K562 (cell line): ENCODE data around the gene ACCSL. TPM values are rescaled to one million over a fixed set of nuclear protein-coding genes. Genes with fewer than 3 reads are reported as not detected.

Experiments
- ATAC-seq: fragments of 200-7000 bp; cut with Tn5 transposase; 3 replicates; pipeline ENCODE4 v1.9.1; 2020; ENCODE audit warnings: moderate library complexity
- BruUV-seq: library from RNA; stranded (reverse); fragments of 400-500 nt; replicated peaks from 2 replicates; lab custom pipeline; 2021; lab: Mats Ljungman, UMichigan
- CTCF ChIA-PET: fragments of 300-600 bp; formaldehyde crosslinking; extraction: SDS; loops from one replicate; lab custom pipeline; 2021; ENCODE audit warnings: low intra/inter-chr PET ratio; lab: Yijun Ruan, JAX
- POLR2A ChIA-PET: fragments of 300-600, 350-650 bp; sonication (Branson Sonifier 250); formaldehyde crosslinking; extraction: SDS; loops from one replicate; lab custom pipeline; 2021; ENCODE audit warnings: antibody characterized with exemption, inconsistent platforms; lab: Yijun Ruan, JAX
- DNase-seq, 4 experiments: peaks; one replicate each; pipeline versions ENCODE4 v3.0.0 to v3.0.0-alpha.2; 2011 to 2018; ENCODE audit warnings: low spot score in 3 of 4, mixed read lengths in 3 of 4; ENCODE audit errors: extremely low read depth in 1 of 4
- FAIRE-seq: peaks from 2 replicates; lab custom pipeline; 2011; peaks lifted over from hg19 to GRCh38; lab: Jason Lieb, UNC
- H2AFZ ChIP-seq: 2 replicates; pipeline ENCODE4 v1.6.0; 2011; ENCODE audit warnings: low read depth, low read length, control low read depth, inconsistent platforms
- H3K27ac ChIP-seq: fragments of 200-600 bp; 3 replicates; pipeline ENCODE4 v1.8.0; 2011; ENCODE audit warnings: low read depth, mild to moderate bottlenecking, control low read depth, inconsistent platforms, low read length, moderate library complexity, mixed read lengths; ENCODE audit errors: extremely low read depth
- H3K27me3 ChIP-seq, 2 experiments: fragments of 300-600 bp in 1 of 2; 2 replicates in 1 of 2; 3 replicates in 1 of 2; pipeline versions ENCODE4 v1.6.0 to v1.8.0; 2011; ENCODE audit warnings: inconsistent platforms in 2 of 2, low read length in 2 of 2, mild to moderate bottlenecking in 1 of 2, mixed read lengths in 1 of 2, moderate library complexity in 1 of 2; ENCODE audit not compliant: control insufficient read depth in 2 of 2, insufficient read depth in 2 of 2
- H3K36me3 ChIP-seq: fragments of 300-600 bp; 3 replicates; pipeline ENCODE4 v1.8.0; 2011; ENCODE audit warnings: mild to moderate bottlenecking, low read length, inconsistent platforms; ENCODE audit not compliant: control insufficient read depth, insufficient read depth
- H3K4me1 ChIP-seq, 2 experiments: fragments of 200-600 bp in 1 of 2; replicated peaks in 1 of 2; 2 replicates in 1 of 2; 3 replicates in 1 of 2; pipeline versions ENCODE4 v1.5.1 to v1.8.0; 2011; ENCODE audit warnings: inconsistent platforms in 2 of 2, low read length in 2 of 2, mild to moderate bottlenecking in 1 of 2, mixed read lengths in 1 of 2, moderate library complexity in 1 of 2; ENCODE audit not compliant: control insufficient read depth in 2 of 2, insufficient read depth in 2 of 2
- H3K4me2 ChIP-seq: 2 replicates; pipeline ENCODE4 v1.6.1; 2011; ENCODE audit warnings: low read length, control low read depth, inconsistent platforms, mixed read lengths; ENCODE audit not compliant: insufficient read depth
- H3K4me3 ChIP-seq: fragments of 200-600 bp; sonication (generic), shearing (Covaris generic); 2 replicates; pipeline ENCODE4 v1.5.1; 2016; ENCODE audit warnings: control low read depth, inconsistent platforms
- H3K79me2 ChIP-seq: fragments of 200-600 bp; 3 replicates; pipeline ENCODE4 v1.8.0; 2011; ENCODE audit warnings: low read length, inconsistent platforms; ENCODE audit not compliant: control insufficient read depth, insufficient read depth
- H3K9ac ChIP-seq, 2 experiments: 2 replicates each; pipeline versions ENCODE4 v1.6.0 to v1.6.1; 2011; ENCODE audit warnings: low read depth in 2 of 2, low read length in 2 of 2, control low read depth in 1 of 2, inconsistent platforms in 1 of 2, mild to moderate bottlenecking in 1 of 2, mixed read lengths in 1 of 2; ENCODE audit not compliant: insufficient read depth in 1 of 2
- H3K9me1 ChIP-seq: one replicate; pipeline ENCODE4 v1.6.0; 2011; ENCODE audit warnings: inconsistent platforms, mild to moderate bottlenecking, low read length, moderate library complexity; ENCODE audit not compliant: control insufficient read depth, insufficient read depth
- H3K9me3 ChIP-seq: replicated peaks from 2 replicates; pipeline ENCODE4 v1.5.1; 2011; ENCODE audit warnings: low read depth, low read length, inconsistent platforms; ENCODE audit not compliant: control insufficient read depth, insufficient read depth
- H4K20me1 ChIP-seq: replicated peaks from 2 replicates; pipeline ENCODE4 v1.6.1; 2011; ENCODE audit warnings: low read length, inconsistent platforms, mixed read lengths; ENCODE audit not compliant: control insufficient read depth, insufficient read depth
- GMEB1 ChIP-seq: fragments of 250-450 bp; sonication (Bioruptor Pico); IDR thresholded peaks from 2 replicates; pipeline ENCODE4 v1.4.0; 2020; ENCODE audit warnings: mild to moderate bottlenecking
- GTF3C2 ChIP-seq: IDR thresholded peaks from 3 replicates; pipeline ENCODE4 v1.6.1; 2011; ENCODE audit warnings: borderline replicate concordance, mild to moderate bottlenecking, moderate library complexity; ENCODE audit not compliant: insufficient read length; ENCODE audit errors: extremely low read depth
- HNRNPUL1 ChIP-seq: fragments of 200-400 bp; formaldehyde crosslinking; IDR thresholded peaks from 2 replicates; pipeline ENCODE4 v1.6.1; 2017; ENCODE audit warnings: low read length
- HSF4 ChIP-seq: fragments of 250-450 bp; sonication (Bioruptor Pico); IDR thresholded peaks from 2 replicates; pipeline ENCODE4 v2.1.2; 2022; ENCODE audit warnings: mild to moderate bottlenecking, moderate library complexity, borderline replicate concordance
- JUNB ChIP-seq: fragments of 450-650 bp; formaldehyde crosslinking; conservative IDR thresholded peaks from 2 replicates; pipeline ENCODE4 v1.4.0; 2020; ENCODE audit warnings: mild to moderate bottlenecking
- NFE2 ChIP-seq: IDR thresholded peaks from 2 replicates; pipeline ENCODE4 v1.6.1; 2014; ENCODE audit warnings: antibody characterized with exemption, low read depth
- PML ChIP-seq: IDR thresholded peaks from 2 replicates; pipeline ENCODE4 v1.6.1; 2012; ENCODE audit warnings: low read length, inconsistent platforms
- PTBP1 ChIP-seq: fragments of 200-400 bp; formaldehyde crosslinking; IDR thresholded peaks from 2 replicates; pipeline ENCODE4 v1.6.1; 2017; ENCODE audit warnings: low read depth, low read length
- RBBP5 ChIP-seq: fragments of 200-600 bp; sonication (generic); IDR thresholded peaks from 2 replicates; pipeline ENCODE4 v1.6.1; 2012; ENCODE audit warnings: borderline replicate concordance, mild to moderate bottlenecking, low read length, control low read depth, inconsistent platforms; ENCODE audit not compliant: insufficient read depth, poor library complexity, severe bottlenecking
- TEAD4 ChIP-seq, 2 experiments: sonication (generic) in 1 of 2; formaldehyde crosslinking in 1 of 2; IDR thresholded peaks; 2 replicates each; pipeline versions ENCODE4 v1.6.1 to v1.8.0; 2012 to 2022; ENCODE audit warnings: borderline replicate concordance in 1 of 2, inconsistent platforms in 1 of 2, low read length in 1 of 2, mild to moderate bottlenecking in 1 of 2, missing genetic modification reagents in 1 of 2
- ZBTB33 ChIP-seq: sonication (generic); formaldehyde crosslinking; IDR thresholded peaks from 2 replicates; pipeline ENCODE4 v1.8.1; 2023; ENCODE audit warnings: mild to moderate bottlenecking, missing genetic modification reagents
- ZNF184 ChIP-seq: sonication (generic); formaldehyde crosslinking; IDR thresholded peaks from 2 replicates; pipeline ENCODE4 v1.5.0; 2020; ENCODE audit warnings: missing genetic modification reagents
- ZNF324 ChIP-seq: fragments of 250-450 bp; sonication (Bioruptor Pico); IDR thresholded peaks from 2 replicates; pipeline ENCODE4 v1.4.0; 2020; ENCODE audit warnings: mild to moderate bottlenecking
- ZNF444 ChIP-seq: fragments of 250-450 bp; sonication (Bioruptor Pico); IDR thresholded peaks from 2 replicates; pipeline ENCODE4 v1.4.0; 2020; ENCODE audit warnings: mild to moderate bottlenecking, moderate library complexity
- ZNF551 ChIP-seq: fragments of 250-450 bp; sonication (Bioruptor Pico); IDR thresholded peaks from 2 replicates; pipeline ENCODE4 v1.5.0; 2021; ENCODE audit warnings: mild to moderate bottlenecking, moderate library complexity
- WGBS: fragments of 100-300 bp; shearing (Covaris generic); methylation state at CpG from one replicate; pipeline ENCODE4 v1.1.6; 2016; ENCODE audit warnings: low coverage, mixed read lengths; ENCODE audit not compliant: insufficient coverage; ENCODE audit errors: missing lambda C conversion rate; 5-methylcytosine and 5-hydroxymethylcytosine counted together
- in situ Hi-C: fragments of 300-500 bp; cut with MboI; formaldehyde crosslinking; loops from 4 replicates; pipeline ENCODE4 v1.15.0; 2018; ENCODE audit warnings: inconsistent platforms, mixed read lengths
- intact Hi-C: fragments of 100-400 bp; cut with micrococcal nuclease; formaldehyde crosslinking; loops from 2 replicates; pipeline ENCODE4 v1.14.2; 2022
- polyA plus RNA-seq, 8 experiments: library from polyadenylated mRNA; depleted of rRNA in 4 of 8; stranded (reverse) in 5 of 8; unstranded in 3 of 8; fragments of >200 nt; fragmentation: Nextera tagmentation in 2 of 8; fragmentation: Illumina TruSeq in 1 of 8; extraction: Ambion mirVana in 2 of 8; extraction: Trizol in 1 of 8; gene quantifications; 2 replicates each; pipeline versions ENCODE4 v1.2.1 to v1.2.3, GENCODE V29; 2011 to 2014; ENCODE audit warnings: inconsistent platforms in 1 of 8, missing spikeins in 1 of 8
- total RNA-seq, 7 experiments: library from RNA; depleted of rRNA in 6 of 7; stranded (reverse); fragments of >200 nt in 6 of 7; fragmentation: Illumina TruSeq in 2 of 7; extraction: Trizol in 2 of 7; gene quantifications; 2 replicates each; pipeline versions ENCODE4 v1.2.1 to v1.2.3, GENCODE V29; 2011 to 2021; ENCODE audit warnings: low replicate concordance in 1 of 7

ACCSL gene
- total and polyA plus RNA-seq, 9 of the 15 experiments (the other 6 are each of a cell fraction or from before 2014, with no cell fraction given): not detected

GRCh38 chr11:44047931-44048431 is at the start of gene ACCSL (continued):
- no peak for TF ChIP-seq GMEB1 (CRISPR knock-in tag)
- TF ChIP-seq HNRNPUL1: no peak
- TF ChIP-seq HSF4 (CRISPR knock-in tag): no peak
- peak; percentile 54; the same call in 1 of the 2 replicates for TF ChIP-seq NFE2
- no peak for TF ChIP-seq ZNF444 (CRISPR knock-in tag)

- no peak for FAIRE-seq
- Histone ChIP-seq H3K36me3 (no peaks in the 10 kb centered on the region), H3K4me3 (no peak overlapping the region), H3K9me1 (no peaks in the 10 kb centered on the region), H2AFZ (no peak overlapping the region), H4K20me1 (no peaks in the 10 kb centered on the region), H3K4me1 (no peaks in the 10 kb centered on the region), H3K27me3 (peaks cover 20 to 49% of the 10 kb centered on the region in 2 experiments), H3K9ac (no peak overlapping the region), H3K4me2 (no peak overlapping the region), H3K79me2 (no peaks in the 10 kb centered on the region), H3K9me3 (no peaks in the 10 kb centered on the region; the same call in 1 of the 2 replicates), H3K27ac (no peak overlapping the region)
- intact Hi-C loops (no loop called here), in situ Hi-C loops (no loop called here)
- TF ChIP-seq ZBTB33 (CRISPR knock-in tag): no peak
- no peak for TF ChIP-seq ZNF551 (CRISPR knock-in tag)
- no peak for TF ChIP-seq PTBP1
- no peak for TF ChIP-seq PML
- TF ChIP-seq ZNF324 (CRISPR knock-in tag): no peak
- TF ChIP-seq JUNB (CRISPR knock-in tag): no peak
- no peak for TF ChIP-seq RBBP5
- TF ChIP-seq TEAD4 (IDR thresholded peaks at IDR 0.05; ENCODE audit: low read length): no peak
- no peak for TF ChIP-seq TEAD4 (CRISPR knock-in tag; IDR thresholded peaks at IDR 0.05; ENCODE audit: borderline replicate concordance)
- TF ChIP-seq ZNF184 (CRISPR knock-in tag): no peak
- TF ChIP-seq GTF3C2: no peak
- POLR2A ChIA-PET: interaction anchor here (1.0 kb wide), 1 partner anchor 15 kb away, joined by 6 read pairs; no protein-coding TSS in a partner anchor
- no TSS peak for BruUV-seq
- CTCF ChIA-PET: no interaction called here
- no peak for ATAC-seq
- DNase-seq: no peak
- WGBS: 0% methylated on average over 1 of the region's 1 CpG
These were observed 49.5 kb upstream of the ACCSL start for GRCh38 chr11:43998308-43998707.
